Activated CD4-positive, alpha-beta T cell treated with anti-CD3 and anti-CD28 coated beads, Interleukin-2, amount 50 U/mL, for 4 hours (primary cell): ENCODE measurements around the gene IL36B.

ENCODE experiments used
- DNase-seq, 2 experiments: peaks; one replicate each; pipeline ENCODE4 v3.0.0-alpha.2; 2020

IL36B gene

DNA sequence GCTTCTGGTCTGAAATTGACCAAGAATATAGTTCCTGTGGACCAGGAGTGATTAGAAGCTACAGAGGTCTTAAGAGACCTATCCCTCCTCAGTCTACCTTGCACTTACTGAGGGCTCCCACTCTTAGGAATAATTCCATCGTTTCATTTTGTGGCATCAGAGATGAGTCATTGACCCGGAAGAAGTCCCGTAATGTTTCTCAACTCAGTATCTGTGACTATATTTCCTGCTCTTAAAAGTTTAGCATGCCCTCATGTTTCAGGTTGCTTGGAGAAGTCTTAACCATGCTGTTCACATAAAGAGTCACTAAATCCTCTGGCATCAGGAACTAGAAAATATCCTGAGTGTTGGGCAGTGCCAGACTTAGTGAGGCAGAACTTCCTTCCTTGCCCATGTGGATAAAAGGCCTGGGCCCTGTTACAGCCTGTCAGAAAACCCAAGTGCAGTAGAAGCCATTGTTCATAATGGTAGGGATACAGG is 47.6 kb downstream of the IL36B start, which contains the start of gene IL36A:
Gene IL36A (plus strand): TSS at position 430 of the 480 bp plus-strand sequence. CDS start 413 bp downstream, outside the sequence.
- no peak for DNase-seq

DNA sequence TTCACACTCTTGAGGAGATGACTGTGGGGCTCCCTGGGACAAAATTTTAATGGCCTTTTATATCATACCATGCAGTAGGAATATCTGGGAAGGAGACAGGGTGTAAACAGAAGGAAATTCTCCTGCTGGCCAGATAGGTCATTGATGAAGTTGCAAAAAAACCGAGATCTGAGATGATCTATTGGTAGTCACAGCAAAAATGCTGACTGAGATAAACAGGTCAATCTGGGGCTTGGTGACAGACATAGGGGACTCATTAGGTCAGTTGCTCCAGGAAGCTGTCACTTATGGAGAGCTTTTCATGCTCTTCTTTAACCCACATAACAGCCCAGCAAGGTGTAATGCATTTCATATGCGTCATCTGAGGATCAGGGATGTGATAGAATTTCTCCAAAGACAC is 50.0 kb downstream of the IL36B start:
- no peak for DNase-seq

DNA sequence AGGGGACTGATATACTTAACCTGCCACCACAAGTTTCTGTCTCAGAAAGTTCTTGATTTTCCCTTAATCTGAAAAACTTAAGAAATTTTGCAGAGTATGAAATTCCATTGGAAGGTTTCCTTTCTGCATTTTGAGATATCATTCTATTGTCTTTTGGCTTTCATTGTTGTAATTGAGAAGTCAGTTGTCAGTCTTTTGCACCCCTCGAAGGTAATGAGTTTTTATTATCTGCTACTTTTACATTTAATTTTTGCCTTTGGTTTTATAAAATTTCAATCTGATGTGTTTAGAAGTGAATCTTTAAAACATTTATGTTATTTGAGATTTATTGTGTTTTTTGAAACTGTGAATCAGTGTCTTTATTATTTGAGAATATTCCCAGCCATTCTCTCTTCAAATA is 52.2 kb downstream of the IL36B start:
- DNase-seq, result no peak

DNA sequence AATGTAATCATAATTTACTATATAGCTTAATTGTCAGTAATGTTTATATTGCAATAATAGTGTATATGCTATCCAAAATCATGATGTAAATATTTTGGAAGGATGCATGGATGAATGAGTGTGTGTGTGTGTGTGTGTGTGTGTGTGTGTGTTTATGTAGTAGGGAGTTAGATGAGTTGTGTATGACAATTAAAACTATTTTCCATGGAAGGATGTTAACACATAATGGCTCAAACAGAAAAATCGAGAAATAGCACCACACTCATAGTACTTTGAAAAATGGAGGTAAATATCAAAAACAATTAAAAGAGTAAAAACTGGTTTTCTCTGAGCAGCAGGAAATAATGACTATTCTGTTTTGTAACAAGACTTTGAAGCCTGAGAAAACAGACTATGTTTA is 55.5 kb downstream of the IL36B start:
- DNase-seq, result no peak

DNA sequence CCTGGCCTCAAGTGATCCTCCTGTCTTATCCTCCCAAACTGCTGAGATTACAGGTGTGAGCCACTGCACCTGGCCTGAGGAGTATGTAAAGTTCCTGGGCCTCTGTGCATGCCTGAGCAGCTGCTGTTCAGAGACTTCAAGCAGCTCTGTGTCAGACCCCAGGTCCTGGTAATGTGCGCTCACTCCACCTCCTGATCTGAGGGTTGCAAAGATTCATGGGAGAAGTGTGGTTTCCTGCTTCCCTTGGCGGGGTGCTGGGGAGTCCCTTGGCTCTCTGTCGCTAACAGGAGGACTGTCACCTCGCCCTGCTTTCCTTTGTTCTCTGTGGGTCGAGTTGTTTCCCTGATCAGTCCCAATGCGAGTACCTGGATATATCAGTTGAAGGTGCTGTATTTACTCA is 56.0 kb downstream of the IL36B start:
- DNase-seq, result peak; percentile 47 to 50

DNA sequence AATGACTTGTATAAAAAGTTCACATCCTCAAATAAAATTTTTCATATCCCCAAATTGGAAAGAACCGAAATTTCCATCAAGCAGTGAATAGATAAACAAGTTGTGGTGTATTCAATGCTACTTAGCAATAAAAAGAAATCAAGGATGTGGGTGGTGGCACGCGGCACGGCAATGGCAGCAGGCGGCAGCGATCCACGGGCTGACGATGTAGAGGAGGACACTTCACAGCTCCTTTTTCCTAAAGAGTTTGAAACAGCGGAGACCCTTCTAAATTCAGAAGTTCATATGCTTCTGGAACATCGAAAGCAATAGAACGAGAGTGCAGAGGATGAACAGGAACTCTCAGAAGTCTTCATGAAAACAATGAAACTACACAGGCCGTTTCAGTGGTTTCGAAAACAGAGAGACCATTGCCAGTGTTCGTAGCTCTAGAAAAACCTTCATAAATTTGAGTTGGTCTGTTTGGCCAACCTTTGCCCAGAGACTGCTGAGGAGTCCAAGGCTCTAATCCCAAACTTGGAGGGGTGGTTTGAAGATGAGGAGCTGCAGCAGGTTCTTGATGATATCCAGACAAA is 57.2 kb downstream of the IL36B start:
- peak; percentile 8 to 11 for DNase-seq

DNA sequence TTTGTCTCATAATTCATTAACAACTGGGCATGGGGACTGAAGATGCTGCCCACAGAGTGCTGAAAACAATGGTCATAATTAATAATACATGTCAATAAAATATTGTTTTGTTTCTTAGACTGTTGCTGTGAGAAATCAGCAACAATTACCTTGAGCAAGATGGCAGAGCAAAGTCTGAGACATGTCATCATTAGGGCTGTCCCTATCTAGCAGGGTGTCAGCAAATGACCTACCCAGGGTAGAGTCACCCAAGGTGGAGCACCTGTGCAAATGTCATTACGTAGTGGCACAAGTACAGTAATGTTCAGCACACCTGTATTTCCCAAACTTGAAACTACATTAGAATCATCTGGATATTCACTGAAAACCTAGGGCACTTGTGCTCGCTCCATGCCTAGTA is 58.0 kb downstream of the IL36B start:
- no peak for DNase-seq

DNA sequence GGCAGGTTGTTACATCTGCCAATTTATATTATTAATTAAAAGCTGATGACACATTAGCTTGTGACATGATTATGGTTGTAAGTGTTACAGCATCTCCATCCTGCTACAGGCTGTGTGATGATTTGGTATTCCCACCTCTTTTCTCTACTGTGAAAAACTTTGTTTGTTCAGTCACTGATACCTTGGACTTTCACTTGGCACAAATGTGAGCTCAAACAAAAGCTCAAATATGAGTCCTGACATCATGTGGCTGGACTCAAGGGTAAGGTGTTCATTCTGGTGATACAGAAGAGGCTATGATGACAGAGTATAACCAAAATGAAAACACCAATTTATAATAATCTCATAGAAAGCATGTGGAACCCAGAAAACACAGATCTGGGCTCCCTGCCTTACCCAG is 58.8 kb downstream of the IL36B start:
- DNase-seq, result no peak

DNA sequence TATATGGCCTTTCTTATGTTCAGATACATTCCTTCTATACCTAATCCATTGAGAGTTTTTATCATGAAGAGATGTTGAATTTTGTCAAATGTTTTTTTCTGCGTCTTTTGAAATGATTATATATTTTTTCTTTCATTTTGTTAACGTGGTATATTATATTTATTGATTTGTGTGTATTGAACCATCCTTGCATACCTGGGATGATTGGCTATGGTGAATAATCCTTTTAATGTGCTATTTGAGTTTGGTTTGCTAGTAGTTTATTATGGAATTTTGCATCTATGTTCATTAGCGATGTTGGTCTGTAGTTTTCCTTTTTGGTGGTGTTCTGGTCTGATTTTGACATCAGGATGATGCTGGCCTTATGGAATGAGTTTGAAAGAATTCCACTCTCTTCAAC is 63.1 kb downstream of the IL36B start:
- DNase-seq, result no peak

DNA sequence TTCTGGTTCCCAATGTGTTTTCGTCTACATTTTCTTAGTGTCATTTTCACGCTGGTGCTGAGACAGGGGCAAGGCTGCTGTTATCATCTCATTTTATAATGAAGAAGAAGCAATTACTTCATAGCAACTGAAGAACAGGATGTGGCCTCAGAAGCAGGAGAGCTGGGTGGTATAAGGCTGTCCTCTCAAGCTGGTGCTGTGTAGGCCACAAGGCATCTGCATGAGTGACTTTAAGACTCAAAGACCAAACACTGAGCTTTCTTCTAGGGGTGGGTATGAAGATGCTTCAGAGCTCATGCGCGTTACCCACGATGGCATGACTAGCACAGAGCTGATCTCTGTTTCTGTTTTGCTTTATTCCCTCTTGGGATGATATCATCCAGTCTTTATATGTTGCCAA is 67.6 kb downstream of the IL36B start:
- DNase-seq, result peak in 1 of 2 experiments; percentile 3

DNA sequence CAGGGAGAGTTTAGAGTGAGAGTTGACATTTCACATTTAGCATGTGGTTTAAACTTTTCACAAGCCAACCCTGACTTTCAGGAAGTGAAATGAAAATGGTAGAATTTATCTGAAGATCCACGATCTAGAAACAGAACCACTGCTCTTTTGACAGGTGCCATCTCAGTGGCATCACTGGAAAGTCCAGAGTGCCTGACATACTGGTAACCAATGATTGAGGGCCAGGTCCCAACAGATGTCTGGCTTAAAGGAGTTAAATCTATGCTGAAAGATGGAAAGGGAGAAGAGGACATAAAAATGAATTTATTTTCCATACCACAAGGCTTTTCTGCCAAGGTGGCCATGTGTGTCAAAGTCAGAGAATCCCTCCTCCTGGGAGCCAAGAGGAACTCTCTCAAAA is 72.1 kb downstream of the IL36B start:
- DNase-seq, result no peak

DNA sequence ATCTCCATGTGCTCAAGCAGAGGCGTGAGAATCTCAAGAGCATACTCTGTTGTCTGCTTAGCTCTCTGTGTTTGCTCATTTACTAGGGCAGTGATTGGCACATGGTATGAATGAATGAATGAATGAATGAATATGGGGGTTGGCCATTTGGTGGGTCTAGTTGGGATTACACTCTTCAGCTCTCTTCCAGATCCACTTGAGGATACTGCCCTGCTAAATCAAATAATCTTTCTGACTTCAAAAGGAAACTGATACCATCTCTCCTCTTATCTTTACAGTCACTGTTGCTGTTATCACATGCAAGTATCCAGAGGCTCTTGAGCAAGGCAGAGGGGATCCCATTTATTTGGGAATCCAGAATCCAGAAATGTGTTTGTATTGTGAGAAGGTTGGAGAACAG is 72.9 kb downstream of the IL36B start:
- no peak for DNase-seq

DNA sequence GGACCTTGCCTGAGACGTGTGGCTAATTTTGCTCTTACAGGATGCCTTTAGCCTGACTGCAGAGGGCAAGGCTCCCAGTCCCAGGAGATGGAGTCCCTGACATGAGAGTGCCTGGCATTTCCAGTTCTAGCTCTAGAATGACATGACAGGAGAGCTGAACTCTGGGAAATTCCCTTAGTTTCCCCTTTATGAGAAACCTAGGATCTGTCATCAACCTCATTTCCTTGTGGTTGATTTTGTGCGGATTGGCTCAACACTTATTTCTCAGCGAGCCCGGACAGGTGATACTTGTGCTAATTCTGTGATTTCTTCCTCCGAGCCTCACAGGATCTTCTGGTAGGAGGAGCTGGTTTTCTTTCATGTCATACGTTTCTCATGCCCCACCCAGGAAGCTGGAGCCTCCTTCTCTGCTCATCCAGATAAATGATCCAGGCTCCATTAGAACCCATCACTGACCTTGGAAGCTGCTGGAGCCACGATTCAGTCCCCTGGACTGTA is 75.1 kb downstream of the IL36B start, which contains the start of gene IL36G:
Gene IL36G (plus strand): TSS at position 448 of the 498 bp plus-strand sequence. CDS start 633 bp downstream, outside the sequence.
- no peak for DNase-seq
